Measurements from ENCODE around the gene SLC37A1.

DNA sequence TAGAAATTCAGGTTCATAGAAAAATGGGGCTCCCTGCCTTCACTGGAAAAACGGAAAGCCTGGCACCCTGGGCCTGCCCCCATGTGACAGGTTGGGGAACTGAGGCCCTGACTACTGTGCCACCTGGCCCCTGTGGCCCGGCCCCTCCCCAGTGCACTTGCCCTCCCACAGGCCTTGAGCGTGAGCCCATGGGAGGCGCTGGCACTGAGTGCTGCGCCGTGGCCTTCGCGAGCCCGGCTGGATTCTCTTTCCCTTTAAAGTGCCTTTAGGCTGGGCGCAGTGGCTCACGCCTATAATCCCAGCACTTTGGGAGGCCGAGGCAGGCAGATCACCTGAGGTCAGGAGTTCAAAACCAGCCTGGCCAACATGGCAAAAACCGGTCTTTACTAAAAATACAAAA is 45.7 kb downstream of the SLC37A1 start:
- TF ChIP-seq, protein P1, sequence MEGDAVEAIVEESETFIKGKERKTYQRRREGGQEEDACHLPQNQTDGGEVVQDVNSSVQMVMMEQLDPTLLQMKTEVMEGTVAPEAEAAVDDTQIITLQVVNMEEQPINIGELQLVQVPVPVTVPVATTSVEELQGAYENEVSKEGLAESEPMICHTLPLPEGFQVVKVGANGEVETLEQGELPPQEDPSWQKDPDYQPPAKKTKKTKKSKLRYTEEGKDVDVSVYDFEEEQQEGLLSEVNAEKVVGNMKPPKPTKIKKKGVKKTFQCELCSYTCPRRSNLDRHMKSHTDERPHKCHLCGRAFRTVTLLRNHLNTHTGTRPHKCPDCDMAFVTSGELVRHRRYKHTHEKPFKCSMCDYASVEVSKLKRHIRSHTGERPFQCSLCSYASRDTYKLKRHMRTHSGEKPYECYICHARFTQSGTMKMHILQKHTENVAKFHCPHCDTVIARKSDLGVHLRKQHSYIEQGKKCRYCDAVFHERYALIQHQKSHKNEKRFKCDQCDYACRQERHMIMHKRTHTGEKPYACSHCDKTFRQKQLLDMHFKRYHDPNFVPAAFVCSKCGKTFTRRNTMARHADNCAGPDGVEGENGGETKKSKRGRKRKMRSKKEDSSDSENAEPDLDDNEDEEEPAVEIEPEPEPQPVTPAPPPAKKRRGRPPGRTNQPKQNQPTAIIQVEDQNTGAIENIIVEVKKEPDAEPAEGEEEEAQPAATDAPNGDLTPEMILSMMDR (conservative IDR thresholded peaks at IDR 0.05), result no peak
- no peak for TF ChIP-seq ZFX (IDR thresholded peaks at IDR 0.05)

All from C4-2B (cell line).